Astrocyte of the cerebellum (primary cell): ENCODE data around the gene ARHGEF10L.

Experiments used
- DNase-seq: peaks from one replicate; pipeline ENCODE4 v3.0.0-alpha.2; 2011; ENCODE audit warnings: low read depth
- H3K4me3 ChIP-seq: 2 replicates; pipeline ENCODE4 v1.5.1; 2011; ENCODE audit warnings: mild to moderate bottlenecking, low read depth, low read length, moderate library complexity
- CTCF ChIP-seq: IDR thresholded peaks from 2 replicates; pipeline ENCODE4 v1.5.1; 2012; ENCODE audit warnings: low read length, low read depth, moderate library complexity, mild to moderate bottlenecking; ENCODE audit errors: missing control alignments
- in situ Hi-C: cut with HindIII; loops from 2 replicates; pipeline ENCODE4 v1.10.0; 2017; ENCODE audit warnings: low sequenced_read_pairs

Gene ARHGEF10L

GRCh38 chr1:17605582-17606344 is 66.3 kb downstream of the ARHGEF10L start:
- no peak overlapping the region for H3K4me3 ChIP-seq
- TF ChIP-seq CTCF: no peak
- no peak for DNase-seq
- in situ Hi-C loops: loop anchor here (5.0 kb wide), 1 partner anchor 68 kb away; the partner anchor contains the start of gene ARHGEF10L

GRCh38 chr1:17606826-17607440 is 67.4 kb downstream of the ARHGEF10L start:
- DNase-seq: peak; percentile 22
- in situ Hi-C loops: loop anchor here (5.0 kb wide), 1 partner anchor 70 kb away; the partner anchor contains the start of gene ARHGEF10L
- H3K4me3 ChIP-seq: no peak overlapping the region
- TF ChIP-seq CTCF: peak; percentile 97

- TF ChIP-seq CTCF: no peak
- no peak for DNase-seq
- in situ Hi-C loops: loop anchor here (5.0 kb wide), 1 partner anchor 71 kb away; the partner anchor contains the start of gene ARHGEF10L
- no peak overlapping the region for H3K4me3 ChIP-seq
These were observed 68.4 kb downstream of the ARHGEF10L start for GRCh38 chr1:17607644-17608581.

GRCh38 chr1:17609529-17609928 is 70.0 kb downstream of the ARHGEF10L start:
- in situ Hi-C loops: loop anchor here (5.0 kb wide), 1 partner anchor 72 kb away; the partner anchor contains the start of gene ARHGEF10L
- no peak for TF ChIP-seq CTCF
- DNase-seq: no peak
- H3K4me3 ChIP-seq: no peak overlapping the region

GRCh38 chr1:17610085-17610484 is 70.6 kb downstream of the ARHGEF10L start:
- no peak for DNase-seq
- in situ Hi-C loops: no loop called here
- H3K4me3 ChIP-seq: no peak overlapping the region
- no peak for TF ChIP-seq CTCF

- no peak for TF ChIP-seq CTCF
- in situ Hi-C loops: no loop called here
- H3K4me3 ChIP-seq: no peak overlapping the region
- no peak for DNase-seq
These were observed 71.2 kb downstream of the ARHGEF10L start for GRCh38 chr1:17610713-17611112.
